CD4-positive, alpha-beta T cell (primary cell): ENCODE measurements around the gene GRIK1. TPM values are rescaled to one million over a fixed set of nuclear protein-coding genes. Genes with fewer than 3 reads are reported as not detected.

Experiments used
- ATAC-seq: fragments of 200-7000 bp; cut with Tn5 transposase; one replicate; pipeline ENCODE4 v1.10.0; 2022; ENCODE audit warnings: mild to moderate bottlenecking; ENCODE audit not compliant: poor library complexity
- CTCF ChIA-PET: fragments of 350-600 bp; sonication (Branson Sonifier 250); formaldehyde crosslinking; loops from one replicate; lab custom pipeline; 2021; ENCODE audit warnings: antibody characterized with exemption, inconsistent platforms; lab: Charles Lee
- POLR2A ChIA-PET: fragments of 350-600 bp; sonication (Branson Sonifier 250); formaldehyde crosslinking; loops from one replicate; lab custom pipeline; 2021; ENCODE audit warnings: antibody characterized with exemption, inconsistent platforms; lab: Charles Lee
- DNase-seq, 14 experiments: peaks; one replicate each; pipeline ENCODE4 v3.0.0-alpha.2; 2013 to 2020; ENCODE audit warnings: mixed read lengths in 2 of 14
- H3K27ac ChIP-seq, 2 donors: one replicate each; pipeline versions ENCODE4 v1.5.1 to v1.7.0; 2013; ENCODE audit warnings: low read length in 2 of 2, low read depth in 1 of 2, mild to moderate bottlenecking in 1 of 2
- H3K27me3 ChIP-seq, 2 experiments: 1 replicate in 1 of 2; 2 replicates in 1 of 2; pipeline versions ENCODE4 v1.6.1 to v1.7.0; 2013; ENCODE audit warnings: low read length in 2 of 2, control low read depth in 1 of 2, mild to moderate bottlenecking in 1 of 2, moderate library complexity in 1 of 2; ENCODE audit not compliant: insufficient read depth in 2 of 2, control insufficient read depth in 1 of 2
- H3K36me3 ChIP-seq: one replicate; pipeline ENCODE4 v1.6.1; 2013; ENCODE audit warnings: low read length, control low read depth; ENCODE audit not compliant: insufficient read depth
- H3K4me1 ChIP-seq: one replicate; pipeline ENCODE4 v1.6.1; 2013; ENCODE audit warnings: low read length, control low read depth; ENCODE audit not compliant: insufficient read depth
- H3K4me3 ChIP-seq: one replicate; pipeline ENCODE4 v1.5.1; 2013; ENCODE audit warnings: mild to moderate bottlenecking, low read length, moderate library complexity
- H3K9me3 ChIP-seq, 2 experiments: 1 replicate in 1 of 2; 2 replicates in 1 of 2; pipeline versions ENCODE4 v1.6.1 to v1.7.0; 2013; ENCODE audit warnings: low read length in 2 of 2, mild to moderate bottlenecking in 2 of 2, control low read depth in 1 of 2, moderate library complexity in 1 of 2; ENCODE audit not compliant: control insufficient read depth in 1 of 2, insufficient read depth in 1 of 2
- H3K27ac Mint-ChIP-seq: one replicate; pipeline ENCODE4 v1.8.0; 2020; ENCODE audit warnings: mixed read lengths
- H3K27me3 Mint-ChIP-seq: one replicate; pipeline ENCODE4 v1.8.0; 2021; ENCODE audit warnings: mixed read lengths
- H3K36me3 Mint-ChIP-seq: one replicate; pipeline ENCODE4 v1.8.0; 2021; ENCODE audit warnings: low read depth, mixed read lengths
- H3K4me1 Mint-ChIP-seq: one replicate; pipeline ENCODE4 v1.8.0; 2021; ENCODE audit warnings: low read depth, mixed read lengths
- H3K4me3 Mint-ChIP-seq: one replicate; pipeline ENCODE4 v1.8.0; 2020; ENCODE audit warnings: mild to moderate bottlenecking, mixed read lengths
- H3K9me3 Mint-ChIP-seq: one replicate; pipeline ENCODE4 v1.8.0; 2020; ENCODE audit warnings: mixed read lengths
- intact Hi-C, 2 experiments: fragments of 100-400 bp; cut with DNase I in 1 of 2; cut with micrococcal nuclease in 1 of 2; formaldehyde crosslinking; loops; one replicate each; pipeline versions ENCODE4 v1.15.1 to v1.9.0; 2023 to 2025; cut with DNase I, micrococcal nuclease
- polyA plus RNA-seq, 2 donors: library from polyadenylated mRNA; unstranded; fragments of 120-200 nt; gene quantifications; one replicate each; pipeline ENCODE4 v1.2.1, GENCODE V29; 2013
- total RNA-seq, 174 experiments: library from RNA in 2 of 174; stranded (reverse) in 2 of 174; gene quantifications; one replicate each; pipeline ENCODE4 v1.2.3 and lab custom pipeline; 2021 to 2026
- TF ChIP-seq, protein P1 (sequence below): fragments of 200-600 bp; IDR thresholded peaks from one replicate; pipeline ENCODE4 v1.8.0; 2022; ENCODE audit warnings: antibody characterized with exemption, mild to moderate bottlenecking

GRIK1 gene
- not detected for total RNA-seq
- polyA plus RNA-seq (2013, experiment 1 of 2) = 0.04 TPM
- polyA plus RNA-seq (2013, experiment 2 of 2) = 0.05 TPM
- 0 to 0.10 (median 0) reads per million in 172 experiments for total RNA-seq (lab: John Stamatoyannopoulos, UW)

- H3K9me3 Mint-ChIP-seq = peaks cover 6% of the 10 kb centered on the region
- peaks cover 8% of the 10 kb centered on the region for H3K4me1 Mint-ChIP-seq
- no peaks in the 10 kb centered on the region for H3K36me3 Mint-ChIP-seq
- CTCF ChIA-PET = no interaction called here
- Histone ChIP-seq H3K4me1 (no peaks in the 10 kb centered on the region), H3K27me3 (peaks cover 14 to 31% of the 10 kb centered on the region in 2 experiments), H3K9me3 (peaks cover 0 to 15% of the 10 kb centered on the region in 2 experiments), H3K36me3 (no peaks in the 10 kb centered on the region), H3K27ac (no peak within 1 kb of the TSS), H3K4me3 (no peak within 1 kb of the TSS)
- no peak within 1 kb of the TSS for H3K27ac Mint-ChIP-seq
- POLR2A ChIA-PET = no interaction called here
- H3K4me3 Mint-ChIP-seq = no peak within 1 kb of the TSS
- DNase-seq (no peak), ATAC-seq (no peak)
- intact Hi-C loops = no loop called here
- TF ChIP-seq, protein P1, sequence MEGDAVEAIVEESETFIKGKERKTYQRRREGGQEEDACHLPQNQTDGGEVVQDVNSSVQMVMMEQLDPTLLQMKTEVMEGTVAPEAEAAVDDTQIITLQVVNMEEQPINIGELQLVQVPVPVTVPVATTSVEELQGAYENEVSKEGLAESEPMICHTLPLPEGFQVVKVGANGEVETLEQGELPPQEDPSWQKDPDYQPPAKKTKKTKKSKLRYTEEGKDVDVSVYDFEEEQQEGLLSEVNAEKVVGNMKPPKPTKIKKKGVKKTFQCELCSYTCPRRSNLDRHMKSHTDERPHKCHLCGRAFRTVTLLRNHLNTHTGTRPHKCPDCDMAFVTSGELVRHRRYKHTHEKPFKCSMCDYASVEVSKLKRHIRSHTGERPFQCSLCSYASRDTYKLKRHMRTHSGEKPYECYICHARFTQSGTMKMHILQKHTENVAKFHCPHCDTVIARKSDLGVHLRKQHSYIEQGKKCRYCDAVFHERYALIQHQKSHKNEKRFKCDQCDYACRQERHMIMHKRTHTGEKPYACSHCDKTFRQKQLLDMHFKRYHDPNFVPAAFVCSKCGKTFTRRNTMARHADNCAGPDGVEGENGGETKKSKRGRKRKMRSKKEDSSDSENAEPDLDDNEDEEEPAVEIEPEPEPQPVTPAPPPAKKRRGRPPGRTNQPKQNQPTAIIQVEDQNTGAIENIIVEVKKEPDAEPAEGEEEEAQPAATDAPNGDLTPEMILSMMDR = no peak
- H3K27me3 Mint-ChIP-seq = peaks cover 84% of the 10 kb centered on the region
Observed at GRCh38 chr21:29939924-29940275, at the start of gene GRIK1. TSS of gene GRIK1 (minus strand) at chr21:29939996.

- TF ChIP-seq, protein P1 = no peak
- Mint-ChIP-seq H3K4me1 (no peaks in the 10 kb centered on the region), H3K9me3 (peaks cover 2% of the 10 kb centered on the region), H3K36me3 (no peaks in the 10 kb centered on the region), H3K4me3 (no peak overlapping the region), H3K27ac (no peak overlapping the region), H3K27me3 (no peaks in the 10 kb centered on the region)
- H3K4me3 ChIP-seq = no peak overlapping the region
- no peak for ATAC-seq
- no peaks in the 10 kb centered on the region for H3K36me3 ChIP-seq
- ChIA-PET POLR2A (no interaction called here), CTCF (no interaction called here)
- no peaks in the 10 kb centered on the region for H3K27me3 ChIP-seq
- no peak for DNase-seq
- H3K4me1 ChIP-seq = no peaks in the 10 kb centered on the region
- H3K9me3 ChIP-seq = peaks cover 0 to 9% of the 10 kb centered on the region in 2 experiments
- H3K27ac ChIP-seq = no peak overlapping the region
- intact Hi-C loops = no loop called here
Observed at GRCh38 chr21:29987762-29988161, 48.0 kb upstream of the GRIK1 start.

- Mint-ChIP-seq H3K27me3 (peaks cover 8% of the 10 kb centered on the region), H3K36me3 (no peaks in the 10 kb centered on the region), H3K4me1 (no peaks in the 10 kb centered on the region), H3K9me3 (peaks cover 2% of the 10 kb centered on the region), H3K4me3 (no peak overlapping the region), H3K27ac (no peak overlapping the region)
- intact Hi-C loops = no loop called here
- POLR2A ChIA-PET = no interaction called here
- Histone ChIP-seq H3K4me3 (no peak overlapping the region), H3K27ac (no peak overlapping the region), H3K27me3 (no peaks in the 10 kb centered on the region), H3K36me3 (no peaks in the 10 kb centered on the region), H3K9me3 (peaks cover 0 to 9% of the 10 kb centered on the region in 2 experiments), H3K4me1 (no peaks in the 10 kb centered on the region)
- ATAC-seq (no peak), DNase-seq (no peak)
- TF ChIP-seq, protein P1 = no peak
- CTCF ChIA-PET = no interaction called here
Observed at GRCh38 chr21:29985866-29986265, 46.1 kb upstream of the GRIK1 start.
